Osteoblast (primary cell): ENCODE measurements around the gene C1orf226. TPM values are rescaled to one million over a fixed set of nuclear protein-coding genes. Genes with fewer than 3 reads are reported as not detected.

Experiments used
- DNase-seq: peaks from one replicate; pipeline ENCODE4 v3.0.0; 2011; ENCODE audit warnings: low spot score, mixed read lengths; ENCODE audit not compliant: insufficient read length; ENCODE audit errors: missing footprints
- H2AFZ ChIP-seq: 2 replicates; pipeline ENCODE4 v1.6.0; 2011; ENCODE audit warnings: mild to moderate bottlenecking, low read length
- H3K27ac ChIP-seq: 2 replicates; pipeline ENCODE4 v1.5.1; 2011; ENCODE audit warnings: mild to moderate bottlenecking, low read depth, low read length, moderate library complexity
- H3K27me3 ChIP-seq: 2 replicates; pipeline ENCODE4 v1.6.0; 2012; ENCODE audit warnings: mild to moderate bottlenecking, control low read depth, inconsistent platforms, low read length, moderate library complexity; ENCODE audit not compliant: insufficient read depth
- H3K36me3 ChIP-seq: 2 replicates; pipeline ENCODE4 v1.5.1; 2011; ENCODE audit warnings: mild to moderate bottlenecking, low read length, control low read depth, moderate library complexity; ENCODE audit not compliant: insufficient read depth
- H3K4me1 ChIP-seq: 2 replicates; pipeline ENCODE4 v1.5.1; 2011; ENCODE audit warnings: mild to moderate bottlenecking, low read length, control low read depth, moderate library complexity; ENCODE audit not compliant: insufficient read depth
- H3K4me2 ChIP-seq: 2 replicates; pipeline ENCODE4 v1.6.0; 2011; ENCODE audit warnings: mild to moderate bottlenecking, low read length; ENCODE audit not compliant: insufficient read depth
- H3K4me3 ChIP-seq: fragments of 200-600 bp; sonication (generic); 3 replicates; pipeline ENCODE4 v1.5.1; 2012; ENCODE audit warnings: mild to moderate bottlenecking, low read length, inconsistent platforms; ENCODE audit not compliant: insufficient read depth
- H3K79me2 ChIP-seq: 2 replicates; pipeline ENCODE4 v1.6.0; 2012; ENCODE audit warnings: mild to moderate bottlenecking, low read length, control low read depth, inconsistent platforms; ENCODE audit not compliant: insufficient read depth
- H3K9me3 ChIP-seq: 2 replicates; pipeline ENCODE4 v1.5.1; 2011; ENCODE audit warnings: low read depth, low read length, control low read depth
- H4K20me1 ChIP-seq: 2 replicates; pipeline ENCODE4 v1.6.0; 2012; ENCODE audit warnings: mild to moderate bottlenecking, low read length, control low read depth; ENCODE audit not compliant: insufficient read depth
- CTCF ChIP-seq: IDR thresholded peaks from 2 replicates; pipeline ENCODE4 v1.5.1; 2011; ENCODE audit warnings: mild to moderate bottlenecking, low read depth, low read length, moderate library complexity; ENCODE audit errors: extremely low read depth
- total RNA-seq: library from RNA; depleted of rRNA; stranded (reverse); fragments of >200 nt; gene quantifications from 2 replicates; pipeline ENCODE4 v1.2.3, GENCODE V29; 2012

C1orf226 gene
- total RNA-seq, 1 donor: under 0.01 TPM

GRCh38 chr1:162398999-162399580 is 17.6 kb downstream of the C1orf226 start:
- H3K27me3 ChIP-seq: peaks cover 27% of the 10 kb centered on the region
- TF ChIP-seq CTCF: no peak

GRCh38 chr1:162400790-162401355 is 19.3 kb downstream of the C1orf226 start:
- H3K4me1 ChIP-seq: no peaks in the 10 kb centered on the region

More at GRCh38 chr1:162398999-162399580, 17.6 kb downstream of the C1orf226 start:
- DNase-seq: no peak
- Histone ChIP-seq H3K36me3 (no peaks in the 10 kb centered on the region), H3K4me3 (no peak overlapping the region), H3K27ac (no peak overlapping the region), H2AFZ (no peak overlapping the region), H3K4me2 (no peak overlapping the region), H4K20me1 (no peaks in the 10 kb centered on the region), H3K4me1 (no peaks in the 10 kb centered on the region), H3K79me2 (no peaks in the 10 kb centered on the region), H3K9me3 (no peaks in the 10 kb centered on the region)

GRCh38 chr1:162404550-162405160 is 23.1 kb downstream of the C1orf226 start:
- TF ChIP-seq CTCF: no peak

More at GRCh38 chr1:162400790-162401355, 19.3 kb downstream of the C1orf226 start:
- no peaks in the 10 kb centered on the region for H3K79me2 ChIP-seq
- H3K27ac ChIP-seq: no peak overlapping the region
- no peaks in the 10 kb centered on the region for H3K9me3 ChIP-seq
- peaks cover 27% of the 10 kb centered on the region for H3K27me3 ChIP-seq
- no peak overlapping the region for H3K4me2 ChIP-seq
- no peaks in the 10 kb centered on the region for H3K36me3 ChIP-seq
- no peaks in the 10 kb centered on the region for H4K20me1 ChIP-seq
- DNase-seq: no peak
- no peak overlapping the region for H3K4me3 ChIP-seq
- TF ChIP-seq CTCF: no peak
- no peak overlapping the region for H2AFZ ChIP-seq

GRCh38 chr1:162405800-162406199 is 24.3 kb downstream of the C1orf226 start:
- no peaks in the 10 kb centered on the region for H3K79me2 ChIP-seq
- no peak for DNase-seq
- H4K20me1 ChIP-seq: no peaks in the 10 kb centered on the region
- H3K4me1 ChIP-seq: no peaks in the 10 kb centered on the region
- H2AFZ ChIP-seq: no peak overlapping the region
- no peaks in the 10 kb centered on the region for H3K36me3 ChIP-seq
- no peak overlapping the region for H3K27ac ChIP-seq
- no peak for TF ChIP-seq CTCF
- H3K27me3 ChIP-seq: no peaks in the 10 kb centered on the region
- H3K4me3 ChIP-seq: no peak overlapping the region
- H3K9me3 ChIP-seq: no peaks in the 10 kb centered on the region
- H3K4me2 ChIP-seq: no peak overlapping the region

More at GRCh38 chr1:162404550-162405160, 23.1 kb downstream of the C1orf226 start:
- no peak for DNase-seq
- Histone ChIP-seq H3K79me2 (no peaks in the 10 kb centered on the region), H3K27ac (peak overlapping the region; percentile 56), H3K9me3 (no peaks in the 10 kb centered on the region), H3K4me1 (no peaks in the 10 kb centered on the region), H3K36me3 (no peaks in the 10 kb centered on the region), H3K4me2 (peak overlapping the region; percentile 70), H3K27me3 (no peaks in the 10 kb centered on the region), H3K4me3 (no peak overlapping the region), H4K20me1 (no peaks in the 10 kb centered on the region), H2AFZ (no peak overlapping the region)
